Left ventricle myocardium inferior (tissue), 1 donor: ENCODE results near the gene NHERF2. TPM values are rescaled to one million over a fixed set of nuclear protein-coding genes. Genes with fewer than 3 reads are reported as not detected.

Experiments
- DNase-seq: peaks from one replicate; pipeline ENCODE4 v3.0.0-alpha.2; 2020
- H3K27ac ChIP-seq: fragments of 200-600 bp; replicated peaks from 2 replicates; pipeline ENCODE4 v1.8.0; 2021
- H3K27me3 ChIP-seq: fragments of 200-600 bp; 2 replicates; pipeline ENCODE4 v1.8.0; 2021; ENCODE audit warnings: low read depth
- H3K36me3 ChIP-seq: fragments of 200-600 bp; 2 replicates; pipeline ENCODE4 v1.8.0; 2021
- H3K4me1 ChIP-seq: fragments of 200-600 bp; 2 replicates; pipeline ENCODE4 v1.8.0; 2021
- H3K4me3 ChIP-seq: fragments of 200-600 bp; 2 replicates; pipeline ENCODE4 v1.8.0; 2021; ENCODE audit warnings: mild to moderate bottlenecking, moderate library complexity
- H3K9me3 ChIP-seq: fragments of 200-600 bp; replicated peaks from 2 replicates; pipeline ENCODE4 v1.8.0; 2021
- intact Hi-C: fragments of 100-400 bp; cut with micrococcal nuclease; formaldehyde crosslinking; loops from one replicate; pipeline ENCODE4 v1.11.0; 2022
- total RNA-seq: library from RNA; stranded (reverse); fragmentation: NEBNext Ultra II Directional; extraction: Animal tissue kit (Norgen Biotek cat#: 25700); gene quantifications from one replicate; pipeline ENCODE4 v1.2.1, GENCODE V29; 2021
- TF ChIP-seq, protein P1 (sequence below): fragments of 200-600 bp; IDR thresholded peaks from 2 replicates; pipeline ENCODE4 v1.8.0; 2021; ENCODE audit warnings: antibody characterized with exemption, mild to moderate bottlenecking, borderline replicate concordance
- donor health status: DM: no; HTN: yes; CAD: no; lungs with severe emphysema.

NHERF2 gene
- total RNA-seq, 1 donor from 2014 or later = 221 TPM

DNA sequence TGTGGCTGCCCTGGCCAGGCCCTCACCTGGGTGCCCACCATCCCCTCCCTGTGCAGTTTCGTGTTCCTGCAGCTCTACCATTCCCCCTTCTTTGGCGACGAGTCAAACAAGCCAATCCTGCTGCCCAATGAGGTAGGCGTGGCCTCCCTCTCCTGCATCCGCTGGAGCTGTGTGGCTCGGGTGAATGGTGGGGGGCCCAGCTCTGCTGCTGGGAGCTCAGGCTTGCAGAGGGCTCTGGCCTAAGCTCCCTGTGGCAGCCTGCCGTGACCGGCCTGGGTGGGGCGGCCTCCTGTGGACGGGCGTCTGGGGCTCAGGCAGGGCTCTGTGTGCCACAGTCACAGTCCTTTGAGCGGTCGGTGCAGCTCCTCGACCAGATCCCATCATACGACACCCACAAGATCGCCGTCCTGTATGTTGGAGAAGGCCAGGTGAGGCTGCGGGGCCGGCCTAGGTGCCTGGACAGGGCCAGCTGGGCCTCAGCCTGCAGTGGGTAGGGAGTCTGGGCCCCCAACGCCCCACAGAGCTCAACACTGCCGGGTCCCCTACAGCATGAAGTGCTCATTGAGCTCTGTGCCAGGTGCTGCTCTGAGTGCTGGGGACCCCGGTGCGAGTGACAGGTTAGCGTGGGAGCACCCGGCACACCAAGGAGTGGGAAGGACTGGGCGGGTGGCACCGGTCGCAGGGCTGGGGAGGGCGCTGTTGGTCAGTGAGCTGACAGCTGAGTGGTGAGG lies 58.4 kb downstream of the NHERF2 start:
- DNase-seq = no peak
- Histone ChIP-seq H3K9me3 (no peaks in the 10 kb centered on the region), H3K27ac (no peak overlapping the region), H3K27me3 (no peaks in the 10 kb centered on the region), H3K4me1 (peaks cover 41% of the 10 kb centered on the region), H3K4me3 (no peak overlapping the region), H3K36me3 (peaks cover 82% of the 10 kb centered on the region)
- TF ChIP-seq, protein P1, sequence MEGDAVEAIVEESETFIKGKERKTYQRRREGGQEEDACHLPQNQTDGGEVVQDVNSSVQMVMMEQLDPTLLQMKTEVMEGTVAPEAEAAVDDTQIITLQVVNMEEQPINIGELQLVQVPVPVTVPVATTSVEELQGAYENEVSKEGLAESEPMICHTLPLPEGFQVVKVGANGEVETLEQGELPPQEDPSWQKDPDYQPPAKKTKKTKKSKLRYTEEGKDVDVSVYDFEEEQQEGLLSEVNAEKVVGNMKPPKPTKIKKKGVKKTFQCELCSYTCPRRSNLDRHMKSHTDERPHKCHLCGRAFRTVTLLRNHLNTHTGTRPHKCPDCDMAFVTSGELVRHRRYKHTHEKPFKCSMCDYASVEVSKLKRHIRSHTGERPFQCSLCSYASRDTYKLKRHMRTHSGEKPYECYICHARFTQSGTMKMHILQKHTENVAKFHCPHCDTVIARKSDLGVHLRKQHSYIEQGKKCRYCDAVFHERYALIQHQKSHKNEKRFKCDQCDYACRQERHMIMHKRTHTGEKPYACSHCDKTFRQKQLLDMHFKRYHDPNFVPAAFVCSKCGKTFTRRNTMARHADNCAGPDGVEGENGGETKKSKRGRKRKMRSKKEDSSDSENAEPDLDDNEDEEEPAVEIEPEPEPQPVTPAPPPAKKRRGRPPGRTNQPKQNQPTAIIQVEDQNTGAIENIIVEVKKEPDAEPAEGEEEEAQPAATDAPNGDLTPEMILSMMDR = no peak
- intact Hi-C loops = no loop called here

DNA sequence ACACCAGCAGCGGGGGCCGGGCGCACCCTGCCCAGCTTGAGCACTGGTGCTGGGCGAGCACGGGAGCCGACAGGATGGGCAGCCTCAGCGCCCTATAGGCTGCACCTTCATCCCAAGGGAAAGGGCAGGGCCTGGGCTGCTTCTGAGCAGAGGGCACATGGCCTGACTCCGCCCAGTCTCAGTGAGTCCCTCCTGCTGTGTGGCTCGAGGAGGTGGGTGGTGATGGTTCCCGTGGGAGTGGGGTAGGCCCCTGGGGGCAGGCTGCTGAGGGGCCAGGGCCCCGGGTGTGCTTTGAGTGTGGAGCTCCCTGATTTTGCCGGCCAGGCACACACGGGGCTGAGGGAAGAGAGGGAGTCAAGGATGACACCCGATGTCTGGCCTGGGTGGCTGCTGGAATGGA lies 59.0 kb downstream of the NHERF2 start:
- no peaks in the 10 kb centered on the region for H3K9me3 ChIP-seq
- no peak for DNase-seq
- H3K4me1 ChIP-seq = peaks cover 43% of the 10 kb centered on the region
- H3K27me3 ChIP-seq = no peaks in the 10 kb centered on the region
- TF ChIP-seq, protein P1 = no peak
- no peak overlapping the region for H3K4me3 ChIP-seq
- no peak overlapping the region for H3K27ac ChIP-seq
- intact Hi-C loops = no loop called here
- peaks cover 83% of the 10 kb centered on the region for H3K36me3 ChIP-seq

DNA sequence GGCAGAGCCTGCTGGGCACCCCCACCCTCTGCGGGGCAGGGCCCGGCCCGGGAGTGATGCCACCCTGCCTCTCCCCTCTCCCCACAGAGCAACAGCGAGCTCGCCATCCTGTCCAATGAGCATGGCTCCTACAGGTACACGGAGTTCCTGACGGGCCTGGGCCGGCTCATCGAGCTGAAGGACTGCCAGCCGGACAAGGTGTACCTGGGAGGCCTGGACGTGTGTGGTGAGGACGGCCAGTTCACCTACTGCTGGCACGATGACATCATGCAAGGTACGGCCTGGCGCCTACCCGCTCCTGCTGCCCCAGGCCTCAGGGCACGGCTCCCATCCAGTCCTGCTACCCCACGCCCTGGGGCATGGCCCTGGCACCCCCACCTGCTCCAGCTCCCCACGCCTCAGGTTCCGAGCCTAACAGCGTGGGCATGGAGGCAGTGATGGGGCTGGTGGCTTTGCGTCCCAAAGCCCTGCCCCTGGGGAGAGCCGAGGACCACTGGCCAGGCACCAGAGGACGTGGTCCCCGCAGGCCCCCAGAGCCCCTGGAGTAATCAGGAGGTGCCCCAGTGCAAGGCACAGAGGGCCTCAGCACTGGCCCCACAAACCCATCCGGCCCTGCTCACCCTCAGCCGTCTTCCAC lies 59.5 kb downstream of the NHERF2 start:
- intact Hi-C loops = no loop called here
- Histone ChIP-seq H3K36me3 (peaks cover 81% of the 10 kb centered on the region), H3K4me1 (peaks cover 38% of the 10 kb centered on the region), H3K4me3 (no peak overlapping the region), H3K27ac (no peak overlapping the region), H3K9me3 (no peaks in the 10 kb centered on the region), H3K27me3 (no peaks in the 10 kb centered on the region)
- TF ChIP-seq, protein P1 = no peak
- DNase-seq = no peak

DNA sequence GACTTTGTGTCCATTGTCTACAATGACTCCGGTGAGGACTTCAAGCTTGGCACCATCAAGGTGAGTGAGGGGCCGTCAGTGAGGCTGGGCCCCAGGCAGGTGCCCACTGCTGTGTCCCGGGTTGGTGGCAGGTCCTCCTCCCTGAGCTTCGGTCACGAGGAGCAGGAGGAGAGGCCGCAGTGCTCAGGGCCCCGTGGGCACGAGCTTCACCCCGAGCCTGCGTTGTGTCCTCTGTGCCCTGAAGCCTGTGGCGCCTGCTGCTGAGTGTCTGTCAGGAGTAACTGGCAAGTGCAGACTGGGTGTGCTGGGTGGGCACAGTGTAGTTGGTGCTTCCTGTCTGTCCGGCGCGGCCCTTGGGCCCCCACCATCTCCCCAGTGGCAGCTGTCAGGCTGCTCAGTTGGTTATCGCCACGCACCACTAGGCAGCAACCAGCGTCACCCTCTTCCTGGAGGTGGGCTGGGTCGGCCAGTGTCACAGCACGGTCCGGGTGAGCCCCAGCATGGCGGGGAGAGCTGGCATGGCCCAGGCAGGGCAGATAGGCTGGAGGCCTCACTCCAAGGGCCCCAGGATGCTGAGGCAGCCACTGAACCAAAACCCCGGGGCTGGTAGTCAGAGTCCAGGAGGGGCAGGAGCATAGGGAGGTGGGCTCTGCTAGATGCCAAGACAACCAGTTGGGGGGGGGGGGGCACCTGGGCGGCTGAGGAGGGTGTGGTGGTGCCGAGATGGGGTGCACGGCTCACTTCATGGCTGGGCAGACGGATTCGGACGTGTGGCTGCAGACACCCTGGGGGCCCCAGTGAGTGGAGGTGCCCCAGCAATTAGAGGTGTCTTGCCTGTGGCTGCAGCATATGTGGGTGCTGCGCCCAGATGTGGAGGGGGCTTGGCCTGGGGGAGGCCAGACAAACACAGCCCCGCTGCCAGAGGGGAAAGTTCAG lies 60.4 kb downstream of the NHERF2 start:
- no peak for DNase-seq
- H3K4me1 ChIP-seq = peaks cover 36% of the 10 kb centered on the region
- H3K27ac ChIP-seq = no peak overlapping the region
- peaks cover 82% of the 10 kb centered on the region for H3K36me3 ChIP-seq
- TF ChIP-seq, protein P1 = no peak
- no peaks in the 10 kb centered on the region for H3K9me3 ChIP-seq
- H3K27me3 ChIP-seq = no peaks in the 10 kb centered on the region
- H3K4me3 ChIP-seq = no peak overlapping the region
- intact Hi-C loops = no loop called here
